ENCODE data around the gene TTBK2.
A peak's percentile ranks its signal among the peaks of the same experiment; 100 is the strongest.

The TTBK2 gene

DNA sequence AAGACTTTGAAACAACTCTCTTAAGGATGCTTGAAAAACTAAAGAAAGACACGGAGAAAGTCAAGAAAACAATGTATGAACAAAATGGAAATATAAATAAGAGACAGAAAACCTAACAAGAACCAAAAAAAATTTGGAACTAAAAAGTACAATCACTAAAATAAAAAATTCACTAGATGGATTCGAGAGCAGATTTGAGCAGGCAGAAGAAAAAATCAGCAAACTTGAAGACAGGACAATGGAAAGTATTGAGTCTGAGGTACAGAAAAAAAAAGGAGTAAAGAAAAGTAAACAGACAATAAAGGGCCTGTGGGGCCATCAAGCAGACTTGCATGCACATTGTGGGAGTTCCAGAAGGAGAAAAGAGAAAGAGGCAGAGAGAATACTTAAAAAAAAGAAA, 170.3 kb downstream of the TTBK2 start:
- no peak for DNase-seq

DNA sequence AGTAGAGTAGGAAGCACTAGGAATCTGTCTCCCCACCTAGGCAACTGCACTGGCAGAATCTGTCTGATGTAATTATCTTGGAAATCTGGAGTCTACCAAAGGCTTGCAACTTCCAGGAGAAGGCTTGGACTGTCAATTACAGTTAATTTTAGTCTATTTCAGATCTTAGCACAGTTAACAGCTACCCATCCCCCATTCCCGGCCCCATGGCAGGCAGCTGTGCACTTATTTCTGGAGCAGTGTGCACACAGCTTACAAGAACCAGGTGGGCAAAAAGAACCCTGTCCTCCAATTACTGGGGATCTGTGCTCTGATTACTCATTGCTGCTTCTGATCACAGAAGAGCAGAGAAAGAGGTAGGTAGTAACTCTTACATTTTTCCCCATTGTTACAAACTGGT, 171.3 kb downstream of the TTBK2 start:
- DNase-seq = no peak

DNA sequence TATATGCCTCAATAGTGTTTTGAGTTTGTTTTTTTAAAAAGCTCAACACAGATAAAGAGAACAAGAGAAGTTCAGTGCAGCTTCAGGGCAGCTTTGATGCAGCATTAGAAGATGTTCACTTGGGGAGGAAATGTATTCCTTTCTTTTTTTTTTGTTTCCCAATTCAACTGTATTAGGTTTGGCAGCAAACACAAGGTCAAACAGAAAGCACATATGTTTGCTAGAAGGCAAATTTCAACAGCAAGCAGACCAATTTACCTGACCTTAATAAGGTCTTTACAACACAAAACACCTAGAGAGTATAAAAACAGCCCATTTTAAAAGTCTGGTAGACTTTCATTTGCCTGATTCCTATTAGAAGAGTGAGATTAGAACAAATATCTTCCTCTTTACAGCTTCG, 176.4 kb downstream of the TTBK2 start:
- no peak for DNase-seq

DNA sequence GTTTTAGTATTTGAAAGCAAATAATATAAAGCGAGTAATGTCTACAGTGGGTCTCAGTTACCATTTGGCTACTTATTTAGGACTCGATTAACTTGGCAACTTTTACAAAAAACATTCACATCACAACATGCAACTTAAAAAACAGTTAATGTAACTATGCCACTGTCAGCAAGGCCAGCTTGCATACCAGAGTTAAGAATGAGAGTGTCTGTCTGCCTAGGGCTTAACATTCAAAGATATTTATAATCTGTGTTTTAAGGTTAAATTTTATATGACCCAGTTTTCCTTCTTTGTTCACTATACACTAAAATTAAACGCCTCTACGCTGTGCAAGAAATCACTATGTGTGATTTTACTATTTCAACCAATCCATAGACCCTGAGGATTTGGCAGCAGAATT, 178.4 kb downstream of the TTBK2 start:
- no peak for DNase-seq

DNA sequence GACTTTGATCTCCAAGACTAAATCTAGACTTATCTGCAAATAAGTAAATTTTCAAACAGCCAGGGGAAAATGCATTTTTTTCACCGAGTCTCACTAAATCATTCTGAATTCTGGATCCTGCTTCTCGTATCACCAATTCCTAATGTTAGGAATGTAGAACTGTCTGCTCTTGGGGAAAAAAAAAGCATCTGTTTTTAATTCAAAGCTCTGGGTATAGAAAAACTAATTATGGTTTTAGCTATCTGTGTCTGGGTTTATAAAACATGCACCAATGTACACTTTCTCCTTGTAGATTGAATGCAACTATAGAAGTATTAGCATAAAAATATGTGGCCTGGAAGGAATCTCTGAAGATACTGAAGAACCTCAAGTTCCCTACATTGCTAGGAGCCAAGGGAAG, 178.9 kb downstream of the TTBK2 start:
- DNase-seq = no peak

DNA sequence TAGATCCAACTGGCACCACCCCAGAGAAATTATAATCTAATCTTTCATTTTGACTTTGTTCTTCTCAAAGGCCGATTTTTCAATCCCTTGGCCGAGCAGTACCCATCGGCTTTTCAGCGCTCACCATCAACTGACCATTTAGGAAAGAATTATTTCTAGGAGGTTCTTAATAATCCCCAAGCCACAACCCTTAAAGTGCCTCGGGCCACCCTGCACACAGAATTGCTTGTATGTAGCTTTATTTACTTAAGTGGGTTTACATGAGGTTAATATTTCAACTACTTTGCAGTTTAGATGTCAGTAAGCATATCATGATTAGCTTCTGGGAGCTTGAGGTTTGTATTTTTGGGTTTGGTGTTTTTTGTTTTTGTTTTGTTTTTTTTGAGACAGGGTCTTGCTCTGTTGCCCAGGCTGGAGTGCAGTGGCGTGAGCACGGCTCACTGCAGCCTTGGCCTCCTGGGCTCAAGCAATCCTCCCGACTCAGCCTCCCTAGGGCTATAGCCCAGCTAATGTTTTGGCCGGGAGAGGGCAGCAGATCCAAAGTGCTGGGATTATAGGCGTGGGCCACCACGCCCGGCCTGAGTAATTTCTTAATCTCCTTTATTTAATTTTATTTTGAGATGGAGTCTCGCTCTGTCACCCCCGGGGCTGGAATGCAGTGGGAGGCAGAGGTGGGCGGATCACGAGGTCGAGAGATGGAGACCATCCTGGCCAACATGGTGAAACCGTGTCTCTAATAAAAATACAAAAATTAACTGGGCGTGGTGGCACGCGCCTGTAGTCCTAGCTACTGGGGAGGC, 182.8 kb downstream of the TTBK2 start:
- DNase-seq = no peak

DNA sequence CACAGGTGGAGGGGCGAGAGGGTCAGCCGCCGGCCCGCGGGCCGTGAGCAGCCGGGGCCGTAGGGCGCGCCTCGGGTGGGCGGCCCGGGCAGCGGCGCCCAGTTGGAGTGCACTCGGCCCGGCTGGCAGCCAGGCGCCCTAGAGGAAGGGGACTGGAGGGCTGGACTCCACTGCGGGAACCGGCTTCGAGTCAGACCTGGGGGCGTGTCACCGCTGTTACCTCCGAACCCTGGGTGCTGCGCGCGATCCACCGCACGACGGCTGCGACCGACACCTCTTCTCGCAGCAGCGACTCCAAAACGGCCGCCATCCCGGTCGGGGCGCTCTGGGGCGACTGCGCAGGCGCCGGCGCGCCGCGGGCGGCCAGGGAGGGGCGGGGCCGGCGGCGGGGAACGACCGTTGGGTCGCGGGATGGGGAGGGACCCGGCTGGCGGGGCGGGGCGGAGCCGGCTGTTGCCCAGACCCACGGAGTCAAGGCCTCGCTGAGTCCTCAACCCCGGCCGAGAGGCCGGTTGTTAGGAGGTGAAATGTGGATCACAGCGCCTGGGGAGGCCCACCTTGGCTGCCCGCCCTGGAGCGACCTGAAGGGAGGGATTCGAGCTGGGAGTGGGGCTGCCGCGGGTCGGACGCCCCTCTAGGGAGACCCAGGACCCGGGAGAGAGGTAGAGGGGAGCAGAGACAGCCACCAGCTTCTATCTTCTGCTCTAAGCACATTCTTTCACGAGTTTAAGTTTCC, 183.6 kb downstream of the TTBK2 start, which contains the start of gene CDAN1:
TSS of gene CDAN1 (minus strand) at position 336 of the 736 bp plus-strand sequence. CDS start at position 310, 26 bp downstream.
- DNase-seq = peak; percentile 92 to 96

DNA sequence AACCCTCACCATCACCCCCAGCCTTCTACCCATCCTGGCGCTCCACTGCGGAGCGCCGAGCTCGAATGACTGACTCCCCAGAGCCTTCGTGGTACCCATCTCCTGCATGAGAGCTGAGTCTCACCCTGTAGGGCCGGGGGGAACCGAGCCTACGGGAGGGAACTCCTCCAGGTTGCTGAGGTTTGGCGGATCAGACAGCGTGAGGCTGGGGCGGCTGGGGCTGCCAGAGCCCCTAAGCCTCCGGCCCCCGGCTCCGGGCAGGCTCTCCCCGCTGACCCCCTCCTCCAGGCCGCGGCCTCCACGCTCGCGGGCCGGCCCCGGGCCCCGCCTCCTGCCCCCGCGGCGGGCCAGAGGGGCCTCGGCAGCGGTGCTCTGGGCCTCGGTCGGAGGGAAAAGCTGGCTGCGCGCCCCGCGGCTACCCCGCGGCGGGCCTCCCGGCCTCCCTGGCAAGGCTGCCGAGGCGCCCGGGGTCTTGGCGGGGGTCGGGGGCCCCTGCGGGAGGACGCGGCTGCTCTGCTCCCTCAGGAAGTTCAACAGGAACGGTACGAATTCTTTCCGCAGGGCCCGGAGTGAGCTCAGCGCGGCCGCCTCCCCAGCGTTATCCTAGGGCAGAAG, 184.3 kb downstream of the TTBK2 start:
- DNase-seq = peak in 1 of 2 donors; percentile 4

DNA sequence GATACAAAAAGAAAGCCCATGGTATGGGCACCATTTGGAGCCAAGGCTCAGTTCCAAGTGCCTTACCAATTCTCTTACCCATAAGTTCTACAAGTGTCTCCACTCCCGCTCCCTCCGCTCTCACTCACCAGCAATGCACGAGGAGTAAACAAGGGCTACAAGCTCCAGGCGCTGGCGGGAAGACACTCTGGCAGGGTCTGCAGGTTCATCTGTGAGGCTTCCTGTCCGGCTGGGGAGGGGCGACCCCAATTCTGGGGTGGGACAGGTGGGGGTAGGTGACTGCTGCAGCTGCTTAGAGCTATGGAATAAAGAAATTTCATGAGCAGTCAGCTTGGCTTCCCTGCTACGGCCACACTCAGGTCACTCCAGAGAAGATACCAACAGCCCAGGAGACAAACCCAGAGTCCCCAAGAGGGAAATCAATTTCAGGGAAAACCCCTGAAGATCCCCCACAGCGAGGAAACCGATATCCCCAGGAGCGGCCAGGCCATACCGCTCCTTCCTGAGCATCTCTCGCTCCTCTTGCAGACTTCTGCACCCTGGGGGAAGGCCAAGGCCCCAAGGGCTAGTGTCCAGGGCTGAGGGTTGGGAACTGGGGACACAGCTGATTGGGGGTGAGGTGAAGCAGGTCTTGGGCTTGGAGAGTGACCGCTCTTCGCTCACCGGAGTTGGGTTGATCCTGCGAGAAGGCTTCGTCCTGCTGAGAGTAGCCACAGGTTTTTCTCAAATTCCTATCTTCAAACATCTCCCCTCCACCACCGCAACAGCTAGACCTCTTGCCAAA, 185.0 kb downstream of the TTBK2 start:
- no peak for DNase-seq

DNA sequence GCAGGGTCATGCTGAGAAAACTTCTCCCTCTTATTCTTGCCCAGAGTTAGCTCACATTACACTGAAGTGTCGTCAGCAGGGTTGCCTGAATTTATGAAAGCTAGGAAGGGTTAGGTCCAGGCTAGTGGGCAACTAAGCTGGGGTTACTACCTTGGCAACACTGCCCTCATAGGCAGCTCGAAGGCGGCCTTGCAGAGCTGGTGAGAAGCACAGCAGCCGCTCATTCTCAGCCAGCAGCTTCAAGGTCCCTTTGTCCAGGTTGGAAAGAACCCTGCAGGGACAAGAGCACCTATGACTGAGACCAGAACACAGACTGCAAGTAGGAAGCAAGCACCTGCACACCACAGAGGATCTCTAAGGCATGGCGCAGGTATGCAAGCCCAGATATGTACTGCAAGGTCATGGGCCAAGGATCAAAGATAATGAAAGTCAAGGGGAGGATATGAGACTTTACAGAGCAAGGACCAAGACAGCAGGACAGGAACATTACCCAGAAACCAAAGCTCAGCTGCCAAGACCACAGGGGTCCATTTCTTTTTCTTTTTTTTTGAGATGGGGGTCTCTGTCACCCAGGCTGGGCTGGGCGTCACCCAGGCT, 186.4 kb downstream of the TTBK2 start:
- no peak for DNase-seq

DNA sequence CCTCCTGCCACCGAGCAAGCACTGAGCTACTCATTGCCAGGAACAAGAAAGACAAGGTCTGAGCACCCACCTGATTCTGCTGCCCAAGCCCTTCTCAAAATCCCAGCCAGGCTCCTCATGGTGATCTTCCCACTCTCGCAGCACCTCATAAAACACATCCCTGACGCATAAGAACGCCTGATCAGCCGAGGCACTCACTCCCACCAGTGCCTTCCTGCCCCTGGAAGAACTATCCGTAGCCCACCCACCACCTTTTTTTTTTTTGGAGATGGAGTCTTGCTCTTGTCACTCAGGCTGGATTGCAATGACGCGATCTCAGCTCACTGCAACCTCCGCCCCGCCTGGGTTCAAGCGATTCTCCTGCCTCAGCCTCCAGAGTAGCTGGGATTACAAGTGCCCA, 187.6 kb downstream of the TTBK2 start:
- no peak for DNase-seq

DNA sequence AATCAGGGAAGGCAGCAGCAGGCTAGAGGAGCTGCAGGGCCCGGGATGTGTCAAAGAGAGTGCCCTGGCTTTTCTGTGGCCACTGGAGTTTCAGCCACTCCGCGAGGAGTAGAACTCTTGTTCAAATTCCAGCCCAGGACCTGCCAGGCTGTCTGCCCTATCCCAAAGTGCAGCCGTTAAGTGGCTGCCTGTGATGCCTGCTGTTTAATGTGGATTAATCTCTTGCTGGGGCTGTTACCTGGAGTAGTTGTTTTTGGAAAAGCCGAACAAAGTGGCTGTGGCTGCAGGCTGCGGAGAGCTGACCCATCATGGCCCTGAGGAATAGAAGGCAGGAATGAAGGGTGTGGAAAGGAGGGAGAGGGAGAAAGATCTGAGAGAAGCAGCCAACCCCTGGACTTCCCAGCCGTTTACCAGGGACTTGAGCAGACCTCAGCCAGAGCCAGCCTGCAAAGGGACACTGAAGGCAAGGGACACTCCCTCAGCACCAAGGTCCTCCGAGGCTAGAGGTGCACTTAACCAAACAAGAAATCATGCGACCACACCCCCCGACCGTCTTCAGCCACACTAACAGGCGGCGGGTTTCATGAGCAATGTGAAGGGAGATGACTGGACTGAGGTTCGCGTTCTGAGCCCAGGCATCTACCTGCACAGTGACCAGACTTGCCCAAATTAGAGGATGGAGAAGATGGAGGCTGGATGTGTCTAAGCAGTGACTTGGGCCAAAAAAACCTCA, 188.3 kb downstream of the TTBK2 start:
- no peak for DNase-seq

DNA sequence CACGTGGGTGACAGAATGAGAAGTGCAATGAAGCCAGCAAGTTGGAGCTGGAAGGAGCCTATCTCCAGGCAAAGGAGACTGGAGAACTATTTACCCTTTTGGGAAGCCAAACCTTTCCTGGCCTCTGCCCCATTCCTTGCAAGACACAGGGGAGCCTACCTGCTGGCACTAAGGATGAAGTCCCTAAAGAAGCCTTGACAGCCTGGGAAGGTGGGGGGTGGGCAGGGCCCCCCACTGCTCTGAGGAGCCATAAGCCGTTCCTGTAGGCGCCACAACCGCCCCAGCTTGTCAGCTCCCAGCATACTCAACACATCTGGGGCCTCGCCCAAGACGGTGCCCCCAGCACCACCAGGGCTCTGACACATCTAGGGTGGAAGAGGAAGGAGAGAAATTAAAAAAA, 189.1 kb downstream of the TTBK2 start:
- no peak for DNase-seq

DNA sequence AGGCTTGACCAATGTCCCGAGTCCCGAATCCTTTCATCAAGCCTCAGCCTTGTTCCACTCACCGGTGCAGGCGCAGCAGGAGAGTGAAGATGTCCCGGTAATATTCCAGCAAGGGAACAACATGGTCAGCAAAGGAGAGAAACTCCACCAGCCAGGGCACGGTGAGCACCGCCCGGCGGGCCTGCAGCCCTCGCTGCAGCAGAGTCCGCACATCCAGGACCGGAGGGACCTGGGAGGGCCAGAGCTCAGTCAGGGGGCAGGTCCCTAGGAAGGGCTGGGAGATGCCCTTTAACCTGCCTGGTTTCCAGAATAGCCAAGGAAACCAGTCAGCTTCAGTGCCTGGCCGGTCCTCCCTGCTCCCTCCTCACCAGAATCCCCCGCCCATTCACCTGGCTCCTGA, 190.0 kb downstream of the TTBK2 start:
- no peak for DNase-seq

DNA sequence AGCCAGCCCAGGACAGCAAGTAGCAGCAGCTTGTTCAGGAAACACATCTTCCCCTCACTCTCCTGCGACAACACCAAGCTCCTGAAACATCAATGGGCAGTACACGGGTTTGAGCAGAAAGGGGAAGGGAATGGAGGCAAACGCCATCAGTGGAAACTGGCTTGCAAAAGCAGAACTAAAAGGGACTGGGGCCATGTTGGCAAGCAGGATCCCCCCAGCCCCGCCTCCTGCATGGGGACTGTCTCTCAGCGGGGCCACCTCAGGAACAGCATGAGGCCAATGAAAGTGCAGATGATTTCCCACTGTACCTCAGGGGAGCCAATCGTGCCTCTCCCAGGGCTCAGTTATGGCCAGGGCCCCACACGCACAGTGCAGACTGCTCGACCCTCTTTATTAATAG, 190.4 kb downstream of the TTBK2 start:
- DNase-seq = no peak

DNA sequence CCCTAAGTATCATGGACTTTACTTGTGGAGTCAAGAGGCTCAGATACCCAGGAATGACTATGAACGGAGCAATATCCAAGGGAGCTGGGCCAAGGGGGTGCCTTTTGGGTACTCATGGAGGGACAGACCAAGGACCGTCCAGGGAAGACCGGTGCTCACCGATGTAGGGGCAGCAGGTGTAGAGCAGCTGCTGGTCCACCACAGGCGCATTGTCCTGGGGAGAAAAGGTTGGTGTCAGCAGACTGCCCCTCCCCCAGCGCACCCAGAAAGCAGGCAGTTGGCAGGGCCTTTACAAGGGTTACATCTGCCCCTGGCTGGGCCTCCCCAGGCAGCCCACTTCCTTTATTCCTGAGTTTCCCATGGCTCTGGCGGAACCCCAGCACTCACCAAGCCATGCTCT, 191.2 kb downstream of the TTBK2 start:
- no peak for DNase-seq

DNA sequence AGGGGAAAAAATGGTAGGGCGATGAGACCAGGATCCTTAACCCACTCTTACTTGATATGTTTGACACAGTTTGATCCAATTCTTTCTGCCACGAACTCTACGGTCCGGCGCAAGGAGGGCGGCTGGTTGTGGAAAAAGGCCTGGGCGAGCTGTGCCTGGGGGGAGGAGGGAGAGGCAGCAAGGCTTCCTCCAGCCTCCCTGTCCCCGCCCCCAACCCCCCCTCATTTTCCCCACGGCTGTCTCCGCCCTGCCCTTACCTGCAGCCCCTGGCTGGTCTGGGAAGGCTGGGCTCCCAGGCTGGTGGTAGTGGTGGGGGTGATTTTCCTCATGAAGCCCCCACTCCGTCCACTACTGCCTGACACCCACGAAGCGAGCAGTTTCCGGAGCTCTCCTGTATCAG, 191.6 kb downstream of the TTBK2 start:
- DNase-seq = no peak

DNA sequence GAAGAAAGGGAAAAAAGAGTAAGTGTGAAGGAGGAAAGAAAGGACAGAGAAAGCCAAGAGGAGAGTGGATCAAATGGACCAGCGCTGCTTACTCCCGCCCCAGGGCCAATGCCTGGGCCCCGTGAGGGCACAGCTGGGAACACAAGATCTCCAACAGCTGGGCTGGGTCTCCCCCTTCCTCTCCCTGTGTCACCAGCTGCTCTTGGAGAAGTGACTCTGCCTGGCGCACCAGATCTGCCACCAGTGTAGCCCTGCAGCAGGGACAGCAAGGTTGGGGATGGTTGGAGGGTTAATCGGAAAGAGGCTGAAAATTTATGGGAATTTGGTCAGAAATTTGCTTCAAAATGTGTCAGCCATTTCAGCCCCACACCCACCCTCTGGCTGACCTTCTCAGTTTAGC, 192.0 kb downstream of the TTBK2 start:
- DNase-seq = no peak

DNA sequence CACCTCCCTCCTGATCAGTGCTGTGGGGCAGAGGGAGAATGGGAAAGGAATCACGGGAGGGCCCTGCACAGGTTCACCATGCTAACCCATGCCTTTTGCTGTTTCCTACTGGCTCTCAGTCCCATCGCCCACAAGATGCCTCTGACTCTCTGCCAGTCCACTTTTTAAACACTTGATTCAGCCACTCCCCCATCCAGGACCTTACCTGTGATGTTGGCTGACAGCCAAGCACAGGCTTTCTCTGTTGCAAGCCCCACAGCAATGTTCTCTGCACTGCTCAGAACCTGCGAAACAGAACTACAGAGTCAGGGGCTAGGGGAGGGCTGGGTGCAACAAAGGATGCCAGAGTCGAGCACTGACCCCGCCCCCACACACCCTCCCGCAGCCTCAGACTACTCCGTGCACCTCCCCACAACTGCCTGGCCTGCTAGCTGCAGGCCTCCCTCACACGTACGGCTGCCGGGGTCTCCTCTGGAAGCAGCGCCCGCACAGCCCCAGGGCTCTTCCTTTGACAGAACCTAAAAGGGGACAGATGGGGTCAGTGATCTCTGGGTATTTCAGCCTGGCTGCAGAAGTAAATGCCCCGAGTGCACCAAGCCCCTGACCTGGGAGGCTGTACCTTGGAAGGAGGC, 192.7 kb downstream of the TTBK2 start:
- no peak for DNase-seq

DNA sequence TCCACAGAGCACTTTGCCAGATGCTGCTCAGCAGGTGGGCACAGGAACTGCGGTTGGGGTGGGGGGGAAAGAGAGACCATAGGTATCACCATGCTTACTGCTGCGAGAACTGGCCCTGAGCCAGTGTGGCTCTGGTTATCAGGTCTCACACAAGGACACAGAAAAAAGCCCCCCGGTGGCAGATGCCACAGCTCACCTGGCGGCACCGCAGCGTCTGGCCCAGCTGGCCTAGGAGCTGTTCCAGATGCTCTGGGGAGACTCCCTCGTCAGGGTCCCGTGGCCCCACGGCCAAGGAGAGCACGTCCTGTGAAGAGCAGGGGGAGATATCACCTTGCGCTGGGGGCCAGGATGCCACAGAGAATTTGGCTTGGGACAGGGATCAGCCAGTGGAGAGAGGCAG, 194.5 kb downstream of the TTBK2 start:
- no peak for DNase-seq

DNA sequence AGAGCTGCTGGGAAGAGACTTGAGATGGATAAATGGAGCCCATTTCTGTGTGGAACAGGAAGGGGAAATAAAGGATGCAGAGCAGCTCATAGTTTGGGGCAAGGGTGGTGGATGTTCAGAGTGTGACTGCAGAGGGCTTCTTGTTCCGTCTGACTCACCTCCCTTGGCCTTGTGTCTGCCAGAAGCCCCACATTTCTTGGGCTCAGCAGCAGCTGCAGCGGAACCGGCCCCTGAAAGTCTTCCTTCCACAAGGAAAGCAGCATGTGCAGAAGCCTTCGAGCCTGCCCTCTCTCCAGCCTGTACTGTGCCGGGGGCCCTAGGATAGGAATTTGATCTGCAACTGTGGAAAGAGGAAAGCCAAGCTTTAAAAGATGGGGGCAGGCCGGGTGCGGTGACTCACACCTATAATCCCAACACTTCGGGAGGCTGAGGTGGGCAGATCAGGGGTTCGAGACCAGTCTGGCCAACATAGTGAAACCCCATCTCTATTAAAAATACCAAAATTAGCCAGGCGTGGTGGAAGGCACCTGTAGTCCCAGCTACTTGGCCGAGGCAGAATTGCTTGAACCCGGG, 195.2 kb downstream of the TTBK2 start:
- no peak for DNase-seq

All from CD4-positive, alpha-beta T cell treated with Interferon alpha-2 for 1 hour (primary cell).